Activated CD8-positive, alpha-beta memory T cell treated with anti-CD3 and anti-CD28 coated beads, Interleukin-2, amount 10 ng/mL, durations not matched to agents 7 days and 5 days (primary cell): ENCODE measurements around the gene THBS4. TPM values are rescaled to one million over a fixed set of nuclear protein-coding genes. Genes with fewer than 3 reads are reported as not detected.
"Not testable (repeated sequence)": the region's sequence is repeated elsewhere in the genome, so short reads cannot be mapped to it uniquely, and the experiment has no call there.

Experiments used
- ATAC-seq: fragments of 150-1000 bp; cut with Tn5 transposase; one replicate; pipeline ENCODE4 v1.10.0; 2021; ENCODE audit warnings: moderate library complexity
- CTCF ChIA-PET: fragments of 350-600 bp; sonication (Branson Sonifier 250); formaldehyde crosslinking; loops from one replicate; lab custom pipeline; 2021; ENCODE audit warnings: antibody characterized with exemption; lab: Charles Lee
- DNase-seq: peaks from one replicate; pipeline ENCODE4 v3.0.0-alpha.2; 2020
- H3K27ac Mint-ChIP-seq: one replicate; pipeline ENCODE4 v1.8.0; 2021; ENCODE audit warnings: mild to moderate bottlenecking, mixed read lengths
- H3K27me3 Mint-ChIP-seq: one replicate; pipeline ENCODE4 v1.8.0; 2021; ENCODE audit warnings: mixed read lengths
- H3K36me3 Mint-ChIP-seq: one replicate; pipeline ENCODE4 v1.8.0; 2021; ENCODE audit warnings: mild to moderate bottlenecking, mixed read lengths
- H3K4me1 Mint-ChIP-seq: one replicate; pipeline ENCODE4 v1.8.0; 2021; ENCODE audit warnings: mixed read lengths
- H3K4me3 Mint-ChIP-seq: one replicate; pipeline ENCODE4 v1.8.0; 2021; ENCODE audit warnings: mild to moderate bottlenecking, moderate library complexity, mixed read lengths
- H3K9me3 Mint-ChIP-seq: one replicate; pipeline ENCODE4 v1.8.0; 2022; ENCODE audit warnings: low read depth, mixed read lengths
- total RNA-seq, 2 experiments: library from RNA; stranded (reverse); gene quantifications; one replicate each; pipeline ENCODE4 v1.2.3, GENCODE V29; 2021

THBS4 gene
- total RNA-seq, 2 experiments from 2014 or later, result 3.4 to 3.6 TPM

DNA sequence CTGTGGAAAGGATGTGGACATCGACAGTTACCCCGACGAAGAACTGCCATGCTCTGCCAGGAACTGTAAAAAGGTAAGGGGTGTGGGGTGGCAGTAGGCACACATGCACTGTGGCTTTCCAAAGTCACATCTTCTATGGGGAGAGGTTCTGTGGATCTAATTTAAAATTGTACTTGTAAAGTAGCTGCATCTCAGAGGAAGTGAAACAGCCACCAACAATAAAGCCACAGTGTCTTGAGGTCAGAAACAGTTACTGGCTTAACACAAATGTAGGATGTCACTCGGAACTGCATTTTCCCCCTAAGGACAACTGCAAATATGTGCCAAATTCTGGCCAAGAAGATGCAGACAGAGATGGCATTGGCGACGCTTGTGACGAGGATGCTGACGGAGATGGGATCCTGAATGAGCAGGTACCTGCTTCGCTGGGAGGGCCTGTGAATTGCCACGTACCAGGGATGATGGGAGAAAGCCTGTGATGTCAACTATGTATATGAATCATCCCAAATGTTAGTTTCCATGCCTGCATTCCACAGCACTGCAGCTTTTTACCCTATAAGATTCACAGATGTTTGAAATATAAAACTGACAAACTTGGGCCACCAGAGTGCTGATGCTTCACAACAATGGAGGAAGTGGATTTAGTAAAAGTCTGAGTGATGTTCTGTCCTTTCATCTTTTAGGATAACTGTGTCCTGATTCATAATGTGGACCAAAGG, 35.3 kb downstream of the THBS4 start:
- Mint-ChIP-seq H3K4me3 (no peak overlapping the region), H3K36me3 (no peaks in the 10 kb centered on the region), H3K27ac (peak overlapping the region; percentile 25), H3K9me3 (no peaks in the 10 kb centered on the region), H3K4me1 (peaks cover 20% of the 10 kb centered on the region), H3K27me3 (no peaks in the 10 kb centered on the region)
- CTCF ChIA-PET, result interaction anchor here (1.0 kb wide), 1 partner anchor 13 kb away, joined by 4 read pairs; no protein-coding TSS in a partner anchor
- DNase-seq (no peak), ATAC-seq (peak; percentile 57)

- H3K4me1 Mint-ChIP-seq, result peaks cover 20% of the 10 kb centered on the region
- ATAC-seq, result no peak
Observed at GRCh38 chr5:80071510-80072021, 36.4 kb downstream of the THBS4 start.

GRCh38 chr5:80072103-80073073, 37.2 kb downstream of the THBS4 start:
- no peak overlapping the region for H3K27ac Mint-ChIP-seq
- H3K36me3 Mint-ChIP-seq, result no peaks in the 10 kb centered on the region
- H3K9me3 Mint-ChIP-seq, result no peaks in the 10 kb centered on the region
- DNase-seq (peak; percentile 22), ATAC-seq (no peak)
- H3K27me3 Mint-ChIP-seq, result no peaks in the 10 kb centered on the region
- no peak overlapping the region for H3K4me3 Mint-ChIP-seq
- peaks cover 20% of the 10 kb centered on the region for H3K4me1 Mint-ChIP-seq
- CTCF ChIA-PET, result interaction anchor here (0.8 kb wide), 1 partner anchor 147 kb away, joined by 3 read pairs; no protein-coding TSS in a partner anchor

More at GRCh38 chr5:80071510-80072021, 36.4 kb downstream of the THBS4 start:
- Mint-ChIP-seq H3K4me3 (no peak overlapping the region), H3K27me3 (no peaks in the 10 kb centered on the region), H3K9me3 (no peaks in the 10 kb centered on the region), H3K27ac (no peak overlapping the region), H3K36me3 (no peaks in the 10 kb centered on the region)
- CTCF ChIA-PET, result interaction anchor here (0.8 kb wide), 1 partner anchor 146 kb away, joined by 3 read pairs; no protein-coding TSS in a partner anchor
- no peak for DNase-seq

DNA sequence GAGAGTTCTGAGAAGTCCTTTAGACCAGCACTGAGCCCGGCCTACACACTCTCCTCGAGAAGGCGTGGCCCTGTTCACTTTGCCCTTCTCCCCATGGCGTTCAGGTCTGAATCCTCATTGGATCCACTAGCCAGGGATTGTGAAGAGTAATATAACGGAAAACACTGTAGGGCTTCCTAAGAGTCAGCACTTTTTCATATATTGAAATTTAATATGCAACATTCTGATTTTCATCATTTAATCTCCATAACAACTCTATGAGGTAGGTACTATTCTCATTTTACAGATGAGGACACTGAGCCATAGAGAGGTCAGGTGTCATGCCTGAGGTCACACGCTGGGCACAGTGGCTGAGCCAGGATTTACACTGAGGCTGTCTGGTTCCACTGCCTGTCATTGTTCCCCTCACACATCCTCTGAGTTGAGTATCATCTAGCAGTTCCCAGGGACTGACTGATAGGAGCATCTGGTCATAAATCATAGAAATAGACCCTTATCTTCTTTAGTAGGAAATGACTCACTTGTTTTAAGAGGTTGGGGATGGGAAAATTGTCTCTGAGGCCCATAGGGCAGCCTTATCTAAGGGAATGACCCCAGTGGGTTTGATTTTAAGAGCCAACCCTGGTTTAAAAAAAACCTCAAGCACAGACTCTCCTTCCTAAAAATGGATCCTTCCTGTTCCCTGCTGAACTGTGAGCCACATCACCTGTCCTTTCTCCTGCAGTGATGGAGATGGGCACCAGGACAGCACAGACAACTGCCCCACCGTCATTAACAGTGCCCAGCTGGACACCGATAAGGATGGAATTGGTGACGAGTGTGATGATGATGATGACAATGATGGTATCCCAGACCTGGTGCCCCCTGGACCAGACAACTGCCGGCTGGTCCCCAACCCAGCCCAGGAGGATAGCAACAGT, 41.2 kb downstream of the THBS4 start:
- Mint-ChIP-seq H3K4me1 (no peaks in the 10 kb centered on the region), H3K27me3 (no peaks in the 10 kb centered on the region), H3K36me3 (no peaks in the 10 kb centered on the region), H3K9me3 (no peaks in the 10 kb centered on the region), H3K27ac (no peak overlapping the region), H3K4me3 (no peak overlapping the region)
- DNase-seq (no peak), ATAC-seq (no peak)
- CTCF ChIA-PET, result no interaction called here

GRCh38 chr5:80077051-80077714, 42.0 kb downstream of the THBS4 start:
- H3K4me3 Mint-ChIP-seq, result no peak overlapping the region
- CTCF ChIA-PET, result no interaction called here
- no peaks in the 10 kb centered on the region for H3K9me3 Mint-ChIP-seq
- no peak overlapping the region for H3K27ac Mint-ChIP-seq
- peaks cover 6% of the 10 kb centered on the region for H3K4me1 Mint-ChIP-seq
- no peak for DNase-seq
- ATAC-seq, result no peak
- H3K36me3 Mint-ChIP-seq, result no peaks in the 10 kb centered on the region
- H3K27me3 Mint-ChIP-seq, result no peaks in the 10 kb centered on the region

GRCh38 chr5:80078921-80079320, 43.8 kb downstream of the THBS4 start:
- Mint-ChIP-seq H3K9me3 (no peaks in the 10 kb centered on the region), H3K4me1 (peaks cover 18% of the 10 kb centered on the region), H3K27ac (no peak overlapping the region), H3K4me3 (no peak overlapping the region), H3K36me3 (peaks cover 1% of the 10 kb centered on the region), H3K27me3 (no peaks in the 10 kb centered on the region)
- DNase-seq, result no peak
- no peak for ATAC-seq
- CTCF ChIA-PET, result interaction anchor here (0.7 to 1.7 kb wide), 3 partner anchors 80 to 228 kb away, joined by 3 to 6 read pairs (median 5); no protein-coding TSS in a partner anchor

GRCh38 chr5:80082281-80082680, 47.1 kb downstream of the THBS4 start:
- CTCF ChIA-PET, result interaction anchor here (1.3 to 3.5 kb wide), 3 partner anchors 10 to 523 kb away, joined by 6 to 32 read pairs (median 10); no protein-coding TSS in a partner anchor
- DNase-seq (no peak), ATAC-seq (no peak)
- Mint-ChIP-seq H3K27me3 (no peaks in the 10 kb centered on the region), H3K27ac (peak overlapping the region; percentile 82), H3K36me3 (peaks cover 1% of the 10 kb centered on the region), H3K9me3 (no peaks in the 10 kb centered on the region), H3K4me1 (peaks cover 18% of the 10 kb centered on the region), H3K4me3 (no peak overlapping the region)

GRCh38 chr5:80082731-80083100, 47.6 kb downstream of the THBS4 start:
- H3K36me3 Mint-ChIP-seq, result peaks cover 1% of the 10 kb centered on the region
- CTCF ChIA-PET, result interaction anchor here (0.7 to 3.5 kb wide), 53 partner anchors 9 to 1060 kb away, joined by 3 to 48 read pairs (median 5); partner anchors contain the start of gene MTX3
- H3K27me3 Mint-ChIP-seq, result no peaks in the 10 kb centered on the region
- peaks cover 18% of the 10 kb centered on the region for H3K4me1 Mint-ChIP-seq
- peak overlapping the region; percentile 82 for H3K27ac Mint-ChIP-seq
- H3K4me3 Mint-ChIP-seq, result peak overlapping the region; percentile 64
- ATAC-seq (peak; percentile 49), DNase-seq (peak; percentile 63)
- no peaks in the 10 kb centered on the region for H3K9me3 Mint-ChIP-seq

GRCh38 chr5:80083101-80083890, 48.1 kb downstream of the THBS4 start:
- Mint-ChIP-seq H3K9me3 (no peaks in the 10 kb centered on the region), H3K4me3 (peak overlapping the region; percentile 64), H3K27ac (peak overlapping the region; percentile 82), H3K36me3 (peaks cover 1% of the 10 kb centered on the region), H3K27me3 (no peaks in the 10 kb centered on the region), H3K4me1 (peaks cover 18% of the 10 kb centered on the region)
- CTCF ChIA-PET, result interaction anchor here (0.6 to 3.5 kb wide), 75 partner anchors 9 to 1060 kb away, joined by 3 to 48 read pairs (median 4); partner anchors contain the start of gene MTX3
- peak; percentile 48 for DNase-seq
- peak; percentile 84 for ATAC-seq

GRCh38 chr5:80090884-80091166, 55.7 kb downstream of the THBS4 start:
- CTCF ChIA-PET, result interaction anchor here (1.0 to 4.7 kb wide), 11 partner anchors 25 to 224 kb away, joined by 3 to 107 read pairs (median 5); partner anchors contain the start of gene SERINC5
- Mint-ChIP-seq H3K9me3 (no peaks in the 10 kb centered on the region), H3K4me3 (no peak overlapping the region)

DNA sequence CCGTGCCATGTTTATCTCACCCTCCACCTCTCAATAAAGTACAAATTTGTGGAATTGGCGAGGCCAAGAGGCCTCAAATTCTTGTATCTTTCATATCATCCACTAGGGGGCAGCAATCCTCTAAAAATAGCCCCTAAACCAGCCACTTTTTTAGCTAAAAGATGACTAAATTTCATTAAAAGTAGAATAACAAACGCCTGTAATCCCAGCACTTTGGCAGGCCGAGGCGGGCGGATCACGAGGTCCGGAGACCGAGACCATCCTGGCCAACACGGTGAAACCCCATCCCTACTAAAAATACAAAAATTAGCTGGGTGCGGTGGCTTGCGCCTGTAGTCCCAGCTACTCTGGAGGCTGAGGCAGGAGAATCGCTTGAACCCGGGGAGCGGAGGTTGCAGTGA, 56.6 kb downstream of the THBS4 start:
- Mint-ChIP-seq H3K27ac (peak overlapping the region; percentile 48), H3K4me1 (peaks cover 14% of the 10 kb centered on the region)
- DNase-seq (peak; percentile 47), ATAC-seq (peak; percentile 85)
- H3K36me3 Mint-ChIP-seq, H3K27me3 Mint-ChIP-seq, H3K4me3 Mint-ChIP-seq, H3K9me3 Mint-ChIP-seq: not testable (repeated sequence)
- CTCF ChIA-PET, result interaction anchor here (0.7 to 4.7 kb wide), 38 partner anchors 9 to 578 kb away, joined by 3 to 107 read pairs (median 4); partner anchors contain the start of gene SERINC5

More at GRCh38 chr5:80090884-80091166, 55.7 kb downstream of the THBS4 start:
- ATAC-seq (no peak), DNase-seq (no peak)
- Mint-ChIP-seq H3K36me3 (no peaks in the 10 kb centered on the region), H3K27ac (no peak overlapping the region), H3K27me3 (no peaks in the 10 kb centered on the region), H3K4me1 (peaks cover 14% of the 10 kb centered on the region)
